ENCODE results near the gene EXOC3.
A peak's percentile ranks its signal among the peaks of the same experiment; 100 is the strongest.

The EXOC3 gene

GRCh38 chr5:446883-447263 is 3.9 kb downstream of the EXOC3 start:
- H3K79me2 ChIP-seq (ENCODE audit: insufficient read depth, low read depth), result peaks cover 20% of the 10 kb centered on the region
- peaks cover 5% of the 10 kb centered on the region; the same call in 1 of the 2 replicates for H3K36me3 ChIP-seq (ENCODE audit: insufficient read depth)
- H3K4me1 ChIP-seq (ENCODE audit: low read depth, poor library complexity, severe bottlenecking), result peaks cover 14% of the 10 kb centered on the region

DNA sequence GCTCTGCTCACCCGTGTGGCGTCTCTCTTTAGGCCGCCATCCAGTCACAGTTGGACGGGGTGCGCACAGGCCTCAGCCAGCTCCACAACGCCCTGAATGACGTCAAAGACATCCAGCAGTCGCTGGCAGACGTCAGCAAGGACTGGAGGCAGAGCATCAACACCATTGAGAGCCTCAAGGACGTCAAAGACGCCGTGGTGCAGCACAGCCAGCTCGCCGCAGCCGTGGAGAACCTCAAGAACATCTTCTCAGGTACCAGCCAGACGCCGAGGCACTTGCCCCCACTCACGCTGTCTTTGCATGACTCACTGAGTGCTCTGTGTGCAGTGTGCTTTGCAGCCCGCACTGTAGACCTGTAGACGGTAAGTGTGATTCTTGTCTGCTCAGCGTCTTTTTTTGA is 4.5 kb downstream of the EXOC3 start:
- Histone ChIP-seq H3K4me2 (no peak overlapping the region), H3K4me3 (IDR thresholded peaks at IDR 0.05; ENCODE audit: insufficient read depth, low read depth, low read length) (no peak overlapping the region), H3K4me1 (ENCODE audit: low read depth, poor library complexity, severe bottlenecking) (peaks cover 10% of the 10 kb centered on the region), H3K79me2 (ENCODE audit: insufficient read depth, low read depth) (peaks cover 20% of the 10 kb centered on the region), H3K27ac (no peak overlapping the region), H3K9ac (no peak overlapping the region), H3K36me3 (ENCODE audit: insufficient read depth) (peaks cover 7% of the 10 kb centered on the region; the same call in 1 of the 2 replicates), H4K20me1 (ENCODE audit: insufficient read depth) (no peaks in the 10 kb centered on the region), H3K27me3 (ENCODE audit: insufficient read depth, low read depth) (no peaks in the 10 kb centered on the region), H2AFZ (ENCODE audit: low read depth) (no peak overlapping the region)
- TF ChIP-seq, protein P1, sequence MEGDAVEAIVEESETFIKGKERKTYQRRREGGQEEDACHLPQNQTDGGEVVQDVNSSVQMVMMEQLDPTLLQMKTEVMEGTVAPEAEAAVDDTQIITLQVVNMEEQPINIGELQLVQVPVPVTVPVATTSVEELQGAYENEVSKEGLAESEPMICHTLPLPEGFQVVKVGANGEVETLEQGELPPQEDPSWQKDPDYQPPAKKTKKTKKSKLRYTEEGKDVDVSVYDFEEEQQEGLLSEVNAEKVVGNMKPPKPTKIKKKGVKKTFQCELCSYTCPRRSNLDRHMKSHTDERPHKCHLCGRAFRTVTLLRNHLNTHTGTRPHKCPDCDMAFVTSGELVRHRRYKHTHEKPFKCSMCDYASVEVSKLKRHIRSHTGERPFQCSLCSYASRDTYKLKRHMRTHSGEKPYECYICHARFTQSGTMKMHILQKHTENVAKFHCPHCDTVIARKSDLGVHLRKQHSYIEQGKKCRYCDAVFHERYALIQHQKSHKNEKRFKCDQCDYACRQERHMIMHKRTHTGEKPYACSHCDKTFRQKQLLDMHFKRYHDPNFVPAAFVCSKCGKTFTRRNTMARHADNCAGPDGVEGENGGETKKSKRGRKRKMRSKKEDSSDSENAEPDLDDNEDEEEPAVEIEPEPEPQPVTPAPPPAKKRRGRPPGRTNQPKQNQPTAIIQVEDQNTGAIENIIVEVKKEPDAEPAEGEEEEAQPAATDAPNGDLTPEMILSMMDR (conservative IDR thresholded peaks at IDR 0.05; ENCODE audit: low read depth, low read length), result no peak

More at GRCh38 chr5:446883-447263, 3.9 kb downstream of the EXOC3 start:
- TF ChIP-seq, protein P1 (conservative IDR thresholded peaks at IDR 0.05; ENCODE audit: low read depth, low read length), result peak; percentile 88
- Histone ChIP-seq H3K4me2 (no peak overlapping the region), H4K20me1 (ENCODE audit: insufficient read depth) (no peaks in the 10 kb centered on the region), H3K27me3 (ENCODE audit: insufficient read depth, low read depth) (no peaks in the 10 kb centered on the region), H3K9ac (no peak overlapping the region), H3K27ac (no peak overlapping the region), H2AFZ (ENCODE audit: low read depth) (no peak overlapping the region), H3K4me3 (IDR thresholded peaks at IDR 0.05; ENCODE audit: insufficient read depth, low read depth, low read length) (no peak overlapping the region)

- no peaks in the 10 kb centered on the region for H4K20me1 ChIP-seq (ENCODE audit: insufficient read depth)
These were observed 5.2 kb downstream of the EXOC3 start for GRCh38 chr5:448061-448765.

GRCh38 chr5:448766-449090 is 5.8 kb downstream of the EXOC3 start:
- no peak overlapping the region for H3K4me2 ChIP-seq
- no peaks in the 10 kb centered on the region for H3K27me3 ChIP-seq (ENCODE audit: insufficient read depth, low read depth)
- peaks cover 15% of the 10 kb centered on the region for H3K79me2 ChIP-seq (ENCODE audit: insufficient read depth, low read depth)
- H3K4me1 ChIP-seq (ENCODE audit: low read depth, poor library complexity, severe bottlenecking), result peaks cover 9% of the 10 kb centered on the region
- H3K36me3 ChIP-seq (ENCODE audit: insufficient read depth), result peaks cover 7% of the 10 kb centered on the region; the same call in 1 of the 2 replicates
- H3K4me3 ChIP-seq (IDR thresholded peaks at IDR 0.05; ENCODE audit: insufficient read depth, low read depth, low read length), result no peak overlapping the region
- H3K27ac ChIP-seq, result no peak overlapping the region
- TF ChIP-seq, protein P1 (conservative IDR thresholded peaks at IDR 0.05; ENCODE audit: low read depth, low read length), result no peak
- H2AFZ ChIP-seq (ENCODE audit: low read depth), result no peak overlapping the region
- H4K20me1 ChIP-seq (ENCODE audit: insufficient read depth), result no peaks in the 10 kb centered on the region
- H3K9ac ChIP-seq, result no peak overlapping the region

More at GRCh38 chr5:448061-448765, 5.2 kb downstream of the EXOC3 start:
- Histone ChIP-seq H3K9ac (no peak overlapping the region), H3K4me1 (ENCODE audit: low read depth, poor library complexity, severe bottlenecking) (peaks cover 10% of the 10 kb centered on the region), H3K4me2 (no peak overlapping the region), H3K4me3 (IDR thresholded peaks at IDR 0.05; ENCODE audit: insufficient read depth, low read depth, low read length) (no peak overlapping the region), H3K36me3 (ENCODE audit: insufficient read depth) (peaks cover 7% of the 10 kb centered on the region; the same call in 1 of the 2 replicates), H3K27ac (no peak overlapping the region), H2AFZ (ENCODE audit: low read depth) (no peak overlapping the region), H3K79me2 (ENCODE audit: insufficient read depth, low read depth) (peaks cover 20% of the 10 kb centered on the region), H3K27me3 (ENCODE audit: insufficient read depth, low read depth) (no peaks in the 10 kb centered on the region)
- TF ChIP-seq, protein P1 (conservative IDR thresholded peaks at IDR 0.05; ENCODE audit: low read depth, low read length), result no peak
